ENCODE measurements around the gene TNFRSF13B.

The TNFRSF13B gene

GRCh38 chr17:16953841-16954240 lies 18.1 kb downstream of the TNFRSF13B start:
- DNase-seq = no peak

GRCh38 chr17:16953347-16953746 lies 18.6 kb downstream of the TNFRSF13B start:
- DNase-seq = no peak

GRCh38 chr17:16952401-16952800 lies 19.5 kb downstream of the TNFRSF13B start:
- DNase-seq = no peak

GRCh38 chr17:16950488-16950887 lies 21.4 kb downstream of the TNFRSF13B start:
- no peak for DNase-seq

- DNase-seq = no peak
Observed at GRCh38 chr17:16948587-16949376, 23.1 kb downstream of the TNFRSF13B start.

- peak in 1 of 2 donors; percentile 83 for DNase-seq
Observed at GRCh38 chr17:16947470-16947869, 24.4 kb downstream of the TNFRSF13B start.

- DNase-seq = no peak
Observed at GRCh38 chr17:16945663-16946218, 26.2 kb downstream of the TNFRSF13B start.

- DNase-seq = no peak
Observed at GRCh38 chr17:16945136-16945482, 26.8 kb downstream of the TNFRSF13B start.

GRCh38 chr17:16944334-16945135 lies 27.4 kb downstream of the TNFRSF13B start:
- no peak for DNase-seq

- DNase-seq = no peak
Observed at GRCh38 chr17:16943541-16944333, 28.2 kb downstream of the TNFRSF13B start.

- DNase-seq = no peak
Observed at GRCh38 chr17:16943032-16943352, 28.9 kb downstream of the TNFRSF13B start.

- DNase-seq = no peak
Observed at GRCh38 chr17:16942141-16943031, 29.5 kb downstream of the TNFRSF13B start.

- DNase-seq = no peak
Observed at GRCh38 chr17:16941072-16942036, 30.6 kb downstream of the TNFRSF13B start.

GRCh38 chr17:16940116-16940881 lies 31.6 kb downstream of the TNFRSF13B start:
- no peak for DNase-seq

- DNase-seq = no peak
Observed at GRCh38 chr17:16939606-16940115, 32.3 kb downstream of the TNFRSF13B start.

- no peak for DNase-seq
Observed at GRCh38 chr17:16939208-16939576, 32.7 kb downstream of the TNFRSF13B start.

- no peak for DNase-seq
Observed at GRCh38 chr17:16938496-16939207, 33.3 kb downstream of the TNFRSF13B start.

GRCh38 chr17:16938031-16938430 lies 33.9 kb downstream of the TNFRSF13B start:
- no peak for DNase-seq

- DNase-seq = no peak
Observed at GRCh38 chr17:16937431-16937830, 34.5 kb downstream of the TNFRSF13B start.
